ENCODE results near the gene TPP1. TPM values are rescaled to one million over a fixed set of nuclear protein-coding genes. Genes with fewer than 3 reads are reported as not detected.

The TPP1 gene
- total and polyA plus RNA-seq, 7 donors, result 13.2 to 60.3 (median 47.9) TPM

- WGBS, 2 donors, result 94 to 95% methylated on average over 4 of the region's 4 CpGs
Measured at GRCh38 chr11:6563121-6563619, 56.1 kb downstream of the TPP1 start.

More at GRCh38 chr11:6563121-6563619, 56.1 kb downstream of the TPP1 start:
- Histone ChIP-seq H3K4me1 (peaks cover 0 to under 1% (median 0%) of the 10 kb centered on the region in 4 donors), H3K9me3 (no peaks in the 10 kb centered on the region), H3K36me3 (peaks cover 0 to 18% (median 0%) of the 10 kb centered on the region in 4 donors), H3K27ac (no peak overlapping the region), H3K4me3 (no peak overlapping the region), H3K27me3 (no peaks in the 10 kb centered on the region)
- intact Hi-C loops (cut with DNase I), result no loop called here
- no peak for TF ChIP-seq POLR2A (IDR thresholded peaks at IDR 0.05)
- no peak for TF ChIP-seq EP300 (IDR thresholded peaks at IDR 0.05)
- TF ChIP-seq POLR2AphosphoS5 (IDR thresholded peaks at IDR 0.05), result no peak
- TF ChIP-seq CTCF (IDR thresholded peaks at IDR 0.05), result no peak
- no peak for DNase-seq

Other genes with a start within 250 kb of the TPP1 start
- gene SMPD1, start 228.9 kb downstream of the TPP1 start, total RNA-seq, result 10 to 100 TPM; 17.1 to 36.8 (median 18.5) TPM
- 10 to 100 TPM in 2 of 3 donors, 1 to 10 TPM in 1; 9.6 to 46.4 (median 22.2) TPM for gene SMPD1, start 228.9 kb downstream of the TPP1 start, polyA plus RNA-seq
- 10 to 100 TPM; 51.0 to 85.0 (median 61.7) TPM for gene APBB1, start 200.3 kb downstream of the TPP1 start, total RNA-seq
- 10 to 100 TPM in 1 of 3 donors, 1 to 10 TPM in 2; 5.5 to 19.7 (median 9.6) TPM for gene APBB1, start 200.3 kb downstream of the TPP1 start, polyA plus RNA-seq
- gene HPX, start 178.4 kb downstream of the TPP1 start, total RNA-seq, result 1 to 10 TPM in 1 of 4 donors, under 1 TPM in 1, not detected in 2; 0.54 to 3.0 TPM
- gene HPX, start 178.4 kb downstream of the TPP1 start, polyA plus RNA-seq, result 1 to 10 TPM in 1 of 3 donors, under 1 TPM in 1, not detected in 1; 0.69 to 1.8 TPM
- gene TRIM3, start 145.5 kb downstream of the TPP1 start, total RNA-seq, result 10 to 100 TPM; 19.8 to 27.1 (median 24.4) TPM
- 10 to 100 TPM; 14.6 to 19.8 (median 17.1) TPM for gene TRIM3, start 145.5 kb downstream of the TPP1 start, polyA plus RNA-seq
- 10 to 100 TPM; 33.9 to 37.2 (median 35.3) TPM for gene ARFIP2, start 138.1 kb downstream of the TPP1 start, total RNA-seq
- 10 to 100 TPM; 55.8 to 68.0 (median 60.7) TPM for gene ARFIP2, start 138.1 kb downstream of the TPP1 start, polyA plus RNA-seq
- gene TIMM10B, start 137.9 kb downstream of the TPP1 start, total RNA-seq, result 10 to 100 TPM; 24.9 to 47.4 (median 44.2) TPM
- gene TIMM10B, start 137.9 kb downstream of the TPP1 start, polyA plus RNA-seq, result 10 to 100 TPM; 31.2 to 37.7 (median 36.2) TPM
- gene DNHD1, start 122.1 kb downstream of the TPP1 start, total RNA-seq, result 10 to 100 TPM; 12.5 to 29.9 (median 15.7) TPM
- gene DNHD1, start 122.1 kb downstream of the TPP1 start, polyA plus RNA-seq, result 10 to 100 TPM in 1 of 3 donors, 1 to 10 TPM in 2; 1.4 to 11.1 (median 3.6) TPM
- 10 to 100 TPM; 20.7 to 23.2 (median 21.7) TPM for gene RRP8, start 15.8 kb downstream of the TPP1 start, total RNA-seq
- 10 to 100 TPM; 10.2 to 15.8 (median 12.3) TPM for gene RRP8, start 15.8 kb downstream of the TPP1 start, polyA plus RNA-seq
- 100 to 1,000 TPM; 450 to 607 (median 548) TPM for gene ILK, start 15.6 kb downstream of the TPP1 start, total RNA-seq
- 100 to 1,000 TPM in 2 of 3 donors, 10 to 100 TPM in 1; 93.7 to 117 (median 100) TPM for gene ILK, start 15.6 kb downstream of the TPP1 start, polyA plus RNA-seq
- gene TAF10, start 7.2 kb downstream of the TPP1 start, total RNA-seq, result 10 to 100 TPM; 33.2 to 60.0 (median 49.0) TPM
- 100 to 1,000 TPM in 2 of 3 donors, 10 to 100 TPM in 1; 67.6 to 148 (median 129) TPM for gene TAF10, start 7.2 kb downstream of the TPP1 start, polyA plus RNA-seq
- gene DCHS1, start 36.4 kb upstream of the TPP1 start, total RNA-seq, result 10 to 100 TPM; 21.7 to 57.1 (median 32.2) TPM
- 1 to 10 TPM in 1 of 3 donors, under 1 TPM in 2; under 0.01 to 6.3 (median 0.46) TPM for gene DCHS1, start 36.4 kb upstream of the TPP1 start, polyA plus RNA-seq
- gene MRPL17, start 63.9 kb upstream of the TPP1 start, total RNA-seq, result 10 to 100 TPM; 18.3 to 97.5 (median 20.1) TPM
- gene MRPL17, start 63.9 kb upstream of the TPP1 start, polyA plus RNA-seq, result 10 to 100 TPM; 23.4 to 51.1 (median 28.9) TPM
- gene OR2AG2, start 152.6 kb upstream of the TPP1 start, total RNA-seq, result under 1 TPM in 2 of 4 donors, not detected in 2; 0.28 to 0.41 TPM
- under 1 TPM in 1 of 3 donors, not detected in 2; 0.06 TPM for gene OR2AG2, start 152.6 kb upstream of the TPP1 start, polyA plus RNA-seq
- not detected for gene OR2AG1, start 163.6 kb upstream of the TPP1 start, total RNA-seq
- gene OR2AG1, start 163.6 kb upstream of the TPP1 start, polyA plus RNA-seq, result not detected
- under 1 TPM in 2 of 4 donors, not detected in 2; 0.14 to 0.28 TPM for gene OR6A2, start 180.3 kb upstream of the TPP1 start, total RNA-seq
- under 1 TPM in 1 of 3 donors, not detected in 2; 0.06 TPM for gene OR6A2, start 180.3 kb upstream of the TPP1 start, polyA plus RNA-seq
- gene OR10A5, start 226.3 kb upstream of the TPP1 start, total RNA-seq, result not detected
- gene OR10A5, start 226.3 kb upstream of the TPP1 start, polyA plus RNA-seq, result not detected
- not detected for gene OR10A2, start 243.6 kb upstream of the TPP1 start, total RNA-seq
- gene OR10A2, start 243.6 kb upstream of the TPP1 start, polyA plus RNA-seq, result not detected